SJSA1 (cell line): Measurements from ENCODE around the gene ZNF581. TPM values are rescaled to one million over a fixed set of nuclear protein-coding genes. Genes with fewer than 3 reads are reported as not detected.

Source experiments
- DNase-seq, 2 experiments: peaks; one replicate each; pipeline ENCODE4 v3.0.0-alpha.2; 2015 to 2020; ENCODE audit warnings: low spot score in 2 of 2, low read depth in 1 of 2
- H3K27ac ChIP-seq: fragments of 250-450 bp; sonication (Bioruptor Pico); 2 replicates; pipeline ENCODE4 v1.5.1; 2020; ENCODE audit warnings: mild to moderate bottlenecking, moderate library complexity
- H3K27me3 ChIP-seq: fragments of 250-450 bp; sonication (Bioruptor Pico); replicated peaks from 2 replicates; pipeline ENCODE4 v1.5.1; 2020; ENCODE audit warnings: mild to moderate bottlenecking, moderate library complexity
- H3K36me3 ChIP-seq: fragments of 250-450 bp; sonication (Bioruptor Pico); 2 replicates; pipeline ENCODE4 v1.5.1; 2020; ENCODE audit warnings: mild to moderate bottlenecking
- H3K4me1 ChIP-seq: fragments of 250-450 bp; sonication (Bioruptor Pico); replicated peaks from 2 replicates; pipeline ENCODE4 v1.6.1; 2021; ENCODE audit warnings: mild to moderate bottlenecking
- H3K4me3 ChIP-seq: fragments of 250-450 bp; sonication (Bioruptor Pico); 2 replicates; pipeline ENCODE4 v1.5.1; 2020; ENCODE audit warnings: mild to moderate bottlenecking
- H3K9me3 ChIP-seq: fragments of 250-450 bp; sonication (Bioruptor Pico); replicated peaks from 2 replicates; pipeline ENCODE4 v1.5.1; 2020; ENCODE audit warnings: mild to moderate bottlenecking
- total RNA-seq: library from RNA; depleted of rRNA; stranded (reverse); fragments of >200 nt; shearing (Covaris generic); gene quantifications from 2 replicates; pipeline ENCODE4 v1.2.3, GENCODE V29; 2014

The ZNF581 gene
- total RNA-seq, 1 experiment from 2014 or later = 5.5 TPM

GRCh38 chr19:55684946-55685681 lies 41.7 kb downstream of the ZNF581 start:
- Histone ChIP-seq H3K36me3 (peaks cover 85% of the 10 kb centered on the region), H3K4me1 (no peaks in the 10 kb centered on the region), H3K9me3 (no peaks in the 10 kb centered on the region), H3K27ac (no peak overlapping the region), H3K27me3 (no peaks in the 10 kb centered on the region), H3K4me3 (no peak overlapping the region)
- no peak for DNase-seq

- H3K4me3 ChIP-seq = no peak overlapping the region
- peaks cover 84% of the 10 kb centered on the region for H3K36me3 ChIP-seq
- no peak for DNase-seq
- H3K4me1 ChIP-seq = no peaks in the 10 kb centered on the region
- no peaks in the 10 kb centered on the region for H3K9me3 ChIP-seq
- H3K27ac ChIP-seq = no peak overlapping the region
- H3K27me3 ChIP-seq = no peaks in the 10 kb centered on the region
Measured at GRCh38 chr19:55685776-55686175, 42.3 kb downstream of the ZNF581 start.

GRCh38 chr19:55686311-55687050 lies 43.0 kb downstream of the ZNF581 start:
- Histone ChIP-seq H3K27me3 (no peaks in the 10 kb centered on the region), H3K4me3 (no peak overlapping the region), H3K9me3 (no peaks in the 10 kb centered on the region), H3K27ac (no peak overlapping the region), H3K4me1 (no peaks in the 10 kb centered on the region), H3K36me3 (peaks cover 84% of the 10 kb centered on the region)
- DNase-seq = no peak

GRCh38 chr19:55687281-55688201 lies 44.1 kb downstream of the ZNF581 start:
- no peak for DNase-seq
- Histone ChIP-seq H3K27ac (no peak overlapping the region), H3K27me3 (no peaks in the 10 kb centered on the region), H3K4me3 (no peak overlapping the region), H3K36me3 (peaks cover 78% of the 10 kb centered on the region), H3K9me3 (no peaks in the 10 kb centered on the region), H3K4me1 (no peaks in the 10 kb centered on the region)

GRCh38 chr19:55688422-55689218 lies 45.2 kb downstream of the ZNF581 start:
- no peak overlapping the region for H3K4me3 ChIP-seq
- H3K27me3 ChIP-seq = no peaks in the 10 kb centered on the region
- H3K9me3 ChIP-seq = no peaks in the 10 kb centered on the region
- H3K36me3 ChIP-seq = peaks cover 80% of the 10 kb centered on the region
- no peak overlapping the region for H3K27ac ChIP-seq
- H3K4me1 ChIP-seq = no peaks in the 10 kb centered on the region
- no peak for DNase-seq

- Histone ChIP-seq H3K4me1 (no peaks in the 10 kb centered on the region), H3K27ac (no peak overlapping the region), H3K9me3 (no peaks in the 10 kb centered on the region), H3K27me3 (no peaks in the 10 kb centered on the region), H3K36me3 (peaks cover 79% of the 10 kb centered on the region), H3K4me3 (no peak overlapping the region)
- no peak for DNase-seq
Measured at GRCh38 chr19:55689411-55690108, 46.1 kb downstream of the ZNF581 start.

- Histone ChIP-seq H3K27ac (no peak overlapping the region), H3K4me1 (no peaks in the 10 kb centered on the region), H3K9me3 (no peaks in the 10 kb centered on the region), H3K36me3 (peaks cover 78% of the 10 kb centered on the region), H3K27me3 (no peaks in the 10 kb centered on the region), H3K4me3 (no peak overlapping the region)
- no peak for DNase-seq
Measured at GRCh38 chr19:55690109-55690768, 46.8 kb downstream of the ZNF581 start.

GRCh38 chr19:55690769-55691545 lies 47.5 kb downstream of the ZNF581 start:
- Histone ChIP-seq H3K9me3 (no peaks in the 10 kb centered on the region), H3K36me3 (peaks cover 78% of the 10 kb centered on the region), H3K27ac (no peak overlapping the region), H3K4me3 (no peak overlapping the region), H3K4me1 (no peaks in the 10 kb centered on the region), H3K27me3 (no peaks in the 10 kb centered on the region)
- DNase-seq = no peak

- Histone ChIP-seq H3K4me1 (no peaks in the 10 kb centered on the region), H3K27me3 (no peaks in the 10 kb centered on the region), H3K9me3 (no peaks in the 10 kb centered on the region), H3K36me3 (peaks cover 79% of the 10 kb centered on the region), H3K4me3 (no peak overlapping the region), H3K27ac (no peak overlapping the region)
- DNase-seq = no peak
Measured at GRCh38 chr19:55691561-55692481, 48.4 kb downstream of the ZNF581 start.

GRCh38 chr19:55692681-55693081 lies 49.2 kb downstream of the ZNF581 start:
- DNase-seq = no peak
- Histone ChIP-seq H3K4me1 (no peaks in the 10 kb centered on the region), H3K36me3 (peaks cover 72% of the 10 kb centered on the region), H3K9me3 (no peaks in the 10 kb centered on the region), H3K4me3 (no peak overlapping the region), H3K27me3 (no peaks in the 10 kb centered on the region), H3K27ac (no peak overlapping the region)

GRCh38 chr19:55693336-55693974 lies 50.0 kb downstream of the ZNF581 start:
- no peaks in the 10 kb centered on the region for H3K27me3 ChIP-seq
- H3K27ac ChIP-seq = no peak overlapping the region
- no peak for DNase-seq
- no peaks in the 10 kb centered on the region for H3K9me3 ChIP-seq
- peaks cover 71% of the 10 kb centered on the region for H3K36me3 ChIP-seq
- no peaks in the 10 kb centered on the region for H3K4me1 ChIP-seq
- H3K4me3 ChIP-seq = no peak overlapping the region
